NCI-H460 (cell line): ENCODE data around the gene RNF157. TPM values are rescaled to one million over a fixed set of nuclear protein-coding genes. Genes with fewer than 3 reads are reported as not detected.
A peak's percentile ranks its signal among the peaks of the same experiment; 100 is the strongest.
"Not testable (repeated sequence)": the region's sequence is repeated elsewhere in the genome, so short reads cannot be mapped to it uniquely, and the experiment has no call there.

ENCODE experiments used
- DNase-seq: peaks from one replicate; pipeline ENCODE4 v3.0.0-alpha.2; 2016; ENCODE audit warnings: low read depth; ENCODE audit errors: extremely low read depth
- total RNA-seq: library from RNA; depleted of rRNA; stranded (reverse); fragments of >200 nt; shearing (Covaris generic); gene quantifications from 2 replicates; pipeline ENCODE4 v1.2.3, GENCODE V29; 2014

The RNF157 gene
- total RNA-seq, 1 experiment from 2014 or later, result 1.9 TPM

- no peak for DNase-seq
Observed at GRCh38 chr17:76255801-76256429, 15.6 kb upstream of the RNF157 start.

GRCh38 chr17:76254275-76254674 lies 14.0 kb upstream of the RNF157 start:
- no peak for DNase-seq

- DNase-seq, result no peak
Observed at GRCh38 chr17:76253841-76254240, 13.5 kb upstream of the RNF157 start.

- DNase-seq, result not testable (repeated sequence)
Observed at GRCh38 chr17:76252967-76253766, 12.9 kb upstream of the RNF157 start.

GRCh38 chr17:76252040-76252954 lies 12.0 kb upstream of the RNF157 start:
- DNase-seq, result peak; percentile 92

- no peak for DNase-seq
Observed at GRCh38 chr17:76251478-76252039, 11.3 kb upstream of the RNF157 start.

GRCh38 chr17:76250141-76250540 lies 9.8 kb upstream of the RNF157 start:
- DNase-seq, result no peak

- no peak for DNase-seq
Observed at GRCh38 chr17:76248013-76248782, 7.9 kb upstream of the RNF157 start.

GRCh38 chr17:76247304-76247703 lies 7.0 kb upstream of the RNF157 start:
- no peak for DNase-seq

GRCh38 chr17:76246080-76247066 lies 6.1 kb upstream of the RNF157 start:
- peak; percentile 63 for DNase-seq

- DNase-seq, result not testable (repeated sequence)
Observed at GRCh38 chr17:76244721-76245120, 4.4 kb upstream of the RNF157 start.

- no peak for DNase-seq
Observed at GRCh38 chr17:76243826-76244679, 3.8 kb upstream of the RNF157 start.

- no peak for DNase-seq
Observed at GRCh38 chr17:76241691-76242255, 1.5 kb upstream of the RNF157 start.

- DNase-seq, result no peak
Observed at GRCh38 chr17:76241204-76241538, 878 bp upstream of the RNF157 start.

GRCh38 chr17:76239538-76240274 lies 587 bp downstream of the RNF157 start:
- DNase-seq, result no peak

- DNase-seq, result no peak
Observed at GRCh38 chr17:76238847-76239537, 1.3 kb downstream of the RNF157 start.
